Stomach (tissue), 4 donors: Measurements from ENCODE around the gene ANKHD1.

Experiments used
- POLR2A ChIP-seq, 4 donors: fragments of 450-650 bp; IDR thresholded peaks; one replicate each; pipeline ENCODE4 v1.6.1; 2016; ENCODE audit warnings: antibody characterized with exemption in 4 of 4, control low read depth in 2 of 4, mild to moderate bottlenecking in 1 of 4, moderate library complexity in 1 of 4
- TF ChIP-seq, protein P1 (sequence below), 7 experiments: fragments of 450-650 bp in 4 of 7; fragments of 200-600 bp in 3 of 7; sonication (generic) in 3 of 7; IDR thresholded peaks; one replicate each; pipeline ENCODE4 v1.5.1; 2016 to 2019; ENCODE audit warnings: antibody characterized with exemption in 7 of 7, control low read depth in 2 of 7, mild to moderate bottlenecking in 1 of 7

DNA sequence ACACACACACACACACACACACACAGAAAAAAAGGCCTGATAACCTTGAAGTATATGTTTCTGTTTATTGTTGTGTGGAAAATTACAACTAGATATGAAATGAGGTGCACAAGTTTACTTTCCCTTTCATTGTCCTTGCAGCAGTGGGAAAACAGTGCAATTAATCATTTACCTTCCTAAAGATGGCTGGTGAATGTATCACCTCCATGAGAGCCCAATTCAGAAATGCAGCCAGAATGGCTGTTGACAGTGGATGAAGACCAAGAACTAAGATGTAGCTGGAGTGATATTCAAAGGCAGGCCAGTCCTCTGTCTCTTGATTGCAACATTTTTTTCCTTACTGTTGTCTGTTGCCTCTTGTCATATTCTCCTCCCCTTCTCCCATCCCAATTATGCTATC, 96.3 kb downstream of the ANKHD1 start:
- no peak for TF ChIP-seq POLR2A (IDR thresholded peaks at IDR 0.05)
- TF ChIP-seq, protein P1, sequence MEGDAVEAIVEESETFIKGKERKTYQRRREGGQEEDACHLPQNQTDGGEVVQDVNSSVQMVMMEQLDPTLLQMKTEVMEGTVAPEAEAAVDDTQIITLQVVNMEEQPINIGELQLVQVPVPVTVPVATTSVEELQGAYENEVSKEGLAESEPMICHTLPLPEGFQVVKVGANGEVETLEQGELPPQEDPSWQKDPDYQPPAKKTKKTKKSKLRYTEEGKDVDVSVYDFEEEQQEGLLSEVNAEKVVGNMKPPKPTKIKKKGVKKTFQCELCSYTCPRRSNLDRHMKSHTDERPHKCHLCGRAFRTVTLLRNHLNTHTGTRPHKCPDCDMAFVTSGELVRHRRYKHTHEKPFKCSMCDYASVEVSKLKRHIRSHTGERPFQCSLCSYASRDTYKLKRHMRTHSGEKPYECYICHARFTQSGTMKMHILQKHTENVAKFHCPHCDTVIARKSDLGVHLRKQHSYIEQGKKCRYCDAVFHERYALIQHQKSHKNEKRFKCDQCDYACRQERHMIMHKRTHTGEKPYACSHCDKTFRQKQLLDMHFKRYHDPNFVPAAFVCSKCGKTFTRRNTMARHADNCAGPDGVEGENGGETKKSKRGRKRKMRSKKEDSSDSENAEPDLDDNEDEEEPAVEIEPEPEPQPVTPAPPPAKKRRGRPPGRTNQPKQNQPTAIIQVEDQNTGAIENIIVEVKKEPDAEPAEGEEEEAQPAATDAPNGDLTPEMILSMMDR (IDR thresholded peaks at IDR 0.05), result no peak
